HEK293 (cell line): ENCODE data around the gene MAP6.

Experiments used
- BCL6B ChIP-seq: fragments of 450-650 bp; formaldehyde crosslinking; IDR thresholded peaks from 2 replicates; pipeline ENCODE4 v1.5.1; 2017; ENCODE audit warnings: missing biosample characterization, missing genetic modification characterization
- CTCF ChIP-seq: fragments of 450-650 bp; formaldehyde crosslinking; IDR thresholded peaks from 2 replicates; pipeline ENCODE4 v1.5.1; 2016; ENCODE audit warnings: missing biosample characterization, missing genetic modification characterization
- ZNF214 ChIP-seq: fragments of 450-650 bp; formaldehyde crosslinking; IDR thresholded peaks from 2 replicates; pipeline ENCODE4 v1.5.1; 2017; ENCODE audit warnings: missing biosample characterization, mild to moderate bottlenecking, missing genetic modification characterization, borderline replicate concordance
- ZNF561 ChIP-seq: fragments of 450-650 bp; IDR thresholded peaks from 2 replicates; pipeline ENCODE4 v1.5.1; 2018; ENCODE audit warnings: missing biosample characterization, missing genetic modification characterization, borderline replicate concordance
- ZNF660 ChIP-seq: fragments of 450-650 bp; IDR thresholded peaks from 2 replicates; pipeline ENCODE4 v1.5.1; 2018; ENCODE audit warnings: missing biosample characterization, mild to moderate bottlenecking, missing genetic modification characterization
- ZNF664 ChIP-seq: fragments of 450-650 bp; formaldehyde crosslinking; IDR thresholded peaks from 2 replicates; pipeline ENCODE4 v1.5.1; 2016; ENCODE audit warnings: missing biosample characterization, missing genetic modification characterization
- ZNF704 ChIP-seq: fragments of 450-650 bp; formaldehyde crosslinking; IDR thresholded peaks from 2 replicates; pipeline ENCODE4 v1.5.1; 2016; ENCODE audit warnings: missing biosample characterization, missing genetic modification characterization
- ZNF792 ChIP-seq: fragments of 450-650 bp; formaldehyde crosslinking; IDR thresholded peaks from 2 replicates; pipeline ENCODE4 v1.5.1; 2016; ENCODE audit warnings: missing biosample characterization, missing genetic modification characterization
- TF ChIP-seq, protein P1 (sequence below): fragments of 450-650 bp; formaldehyde crosslinking; IDR thresholded peaks from 2 replicates; pipeline ENCODE4 v1.5.1; 2016; ENCODE audit warnings: missing biosample characterization, missing genetic modification characterization

GRCh38 chr11:75639762-75640181 is 29.1 kb downstream of the MAP6 start:
- TF ChIP-seq BCL6B (tag by site-specific recombination) (no peak), ZNF660 (tag by site-specific recombination) (no peak), ZNF704 (tag by site-specific recombination) (no peak), ZNF214 (tag by site-specific recombination) (no peak), CTCF (no peak), ZNF664 (tag by site-specific recombination) (no peak), ZNF561 (tag by site-specific recombination) (no peak), ZNF792 (tag by site-specific recombination) (no peak)
- TF ChIP-seq, protein P1, sequence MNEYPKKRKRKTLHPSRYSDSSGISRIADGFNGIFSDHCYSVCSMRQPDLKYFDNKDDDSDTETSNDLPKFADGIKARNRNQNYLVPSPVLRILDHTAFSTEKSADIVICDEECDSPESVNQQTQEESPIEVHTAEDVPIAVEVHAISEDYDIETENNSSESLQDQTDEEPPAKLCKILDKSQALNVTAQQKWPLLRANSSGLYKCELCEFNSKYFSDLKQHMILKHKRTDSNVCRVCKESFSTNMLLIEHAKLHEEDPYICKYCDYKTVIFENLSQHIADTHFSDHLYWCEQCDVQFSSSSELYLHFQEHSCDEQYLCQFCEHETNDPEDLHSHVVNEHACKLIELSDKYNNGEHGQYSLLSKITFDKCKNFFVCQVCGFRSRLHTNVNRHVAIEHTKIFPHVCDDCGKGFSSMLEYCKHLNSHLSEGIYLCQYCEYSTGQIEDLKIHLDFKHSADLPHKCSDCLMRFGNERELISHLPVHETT (tag by site-specific recombination), result no peak
